Transverse colon (tissue), 4 donors: ENCODE measurements around the gene MARS1.

Experiments
- POLR2A ChIP-seq: fragments of 450-650 bp; IDR thresholded peaks from one replicate; pipeline ENCODE4 v1.6.1; 2016; ENCODE audit warnings: antibody characterized with exemption, mild to moderate bottlenecking, moderate library complexity
- POLR2AphosphoS5 ChIP-seq, 3 donors: sonication (generic); formaldehyde crosslinking; IDR thresholded peaks; one replicate each; pipeline ENCODE4 v1.6.1; 2016; ENCODE audit warnings: antibody characterized with exemption in 3 of 3
- TF ChIP-seq, protein P1 (sequence below), 5 experiments: fragments of 200-600 bp in 3 of 5; fragments of 450-650 bp in 2 of 5; sonication (generic) in 3 of 5; IDR thresholded peaks; 1 replicate in 2 of 5; 2 replicates in 3 of 5; pipeline ENCODE4 v1.5.1; 2016 to 2017; ENCODE audit warnings: antibody characterized with exemption in 5 of 5, inconsistent platforms in 3 of 5, mild to moderate bottlenecking in 2 of 5, moderate library complexity in 1 of 5

DNA sequence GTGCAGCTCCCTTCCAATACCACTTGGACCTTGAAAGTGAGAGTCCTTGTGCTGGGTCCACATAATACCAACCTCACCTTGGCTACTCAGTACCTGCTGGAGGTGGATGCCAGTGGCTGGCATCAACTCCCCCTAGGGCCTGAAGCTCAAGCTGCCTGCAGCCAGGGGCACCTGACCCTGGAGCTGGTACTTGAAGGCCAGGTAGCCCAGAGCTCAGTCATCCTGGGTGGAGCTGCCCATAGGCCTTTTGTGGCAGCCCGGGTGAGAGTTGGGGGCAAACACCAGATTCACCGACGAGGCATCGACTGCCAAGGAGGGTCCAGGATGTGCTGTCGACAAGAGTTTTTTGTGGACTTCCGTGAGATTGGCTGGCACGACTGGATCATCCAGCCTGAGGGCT is 38.5 kb upstream of the MARS1 start:
- TF ChIP-seq, protein P1, sequence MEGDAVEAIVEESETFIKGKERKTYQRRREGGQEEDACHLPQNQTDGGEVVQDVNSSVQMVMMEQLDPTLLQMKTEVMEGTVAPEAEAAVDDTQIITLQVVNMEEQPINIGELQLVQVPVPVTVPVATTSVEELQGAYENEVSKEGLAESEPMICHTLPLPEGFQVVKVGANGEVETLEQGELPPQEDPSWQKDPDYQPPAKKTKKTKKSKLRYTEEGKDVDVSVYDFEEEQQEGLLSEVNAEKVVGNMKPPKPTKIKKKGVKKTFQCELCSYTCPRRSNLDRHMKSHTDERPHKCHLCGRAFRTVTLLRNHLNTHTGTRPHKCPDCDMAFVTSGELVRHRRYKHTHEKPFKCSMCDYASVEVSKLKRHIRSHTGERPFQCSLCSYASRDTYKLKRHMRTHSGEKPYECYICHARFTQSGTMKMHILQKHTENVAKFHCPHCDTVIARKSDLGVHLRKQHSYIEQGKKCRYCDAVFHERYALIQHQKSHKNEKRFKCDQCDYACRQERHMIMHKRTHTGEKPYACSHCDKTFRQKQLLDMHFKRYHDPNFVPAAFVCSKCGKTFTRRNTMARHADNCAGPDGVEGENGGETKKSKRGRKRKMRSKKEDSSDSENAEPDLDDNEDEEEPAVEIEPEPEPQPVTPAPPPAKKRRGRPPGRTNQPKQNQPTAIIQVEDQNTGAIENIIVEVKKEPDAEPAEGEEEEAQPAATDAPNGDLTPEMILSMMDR (IDR thresholded peaks at IDR 0.05) = no peak
- TF ChIP-seq POLR2A = no peak
- TF ChIP-seq POLR2AphosphoS5 (IDR thresholded peaks at IDR 0.05) = no peak
